Caki2 (cell line): ENCODE results near the gene SPSB1. TPM values are rescaled to one million over a fixed set of nuclear protein-coding genes. Genes with fewer than 3 reads are reported as not detected.
A peak's percentile ranks its signal among the peaks of the same experiment; 100 is the strongest.
"Not testable (repeated sequence)": the region's sequence is repeated elsewhere in the genome, so short reads cannot be mapped to it uniquely, and the experiment has no call there.

Experiments used
- DNase-seq: peaks from one replicate; pipeline ENCODE4 v3.0.0-alpha.2; 2015; ENCODE audit warnings: low read depth
- in situ Hi-C: cut with HindIII; loops from 2 replicates; pipeline ENCODE4 v1.10.0; 2016; ENCODE audit warnings: low sequenced_read_pairs, low pct_unique_long_range_greater_than_20kb, mixed read lengths
- total RNA-seq: library from RNA; depleted of rRNA; stranded (reverse); fragments of >200 nt; shearing (Covaris generic); gene quantifications from 2 replicates; pipeline ENCODE4 v1.2.3, GENCODE V29; 2014; ENCODE audit warnings: low replicate concordance

Gene SPSB1
- total RNA-seq, 1 experiment from 2014 or later: 32.9 TPM

DNA sequence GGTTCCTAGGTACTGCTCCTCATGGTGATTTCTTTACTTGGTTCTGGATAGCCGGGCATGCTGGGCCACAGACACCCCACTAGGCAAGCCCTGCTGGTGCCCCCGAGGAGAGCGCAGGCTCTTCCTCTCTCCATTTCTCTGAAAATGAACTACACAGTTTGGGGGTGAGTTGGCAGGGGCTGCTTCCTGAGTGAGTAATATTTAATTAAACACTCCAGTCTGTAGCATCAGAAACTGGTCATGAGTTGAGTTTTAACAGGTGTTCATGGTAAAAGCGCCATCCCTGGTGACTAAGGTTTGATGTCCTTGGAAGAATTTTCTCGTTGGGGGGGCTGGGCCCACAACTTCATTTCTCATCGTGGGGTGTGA, 1.7 kb downstream of the SPSB1 start:
- DNase-seq: peak; percentile 71
- in situ Hi-C loops: no loop called here

DNA sequence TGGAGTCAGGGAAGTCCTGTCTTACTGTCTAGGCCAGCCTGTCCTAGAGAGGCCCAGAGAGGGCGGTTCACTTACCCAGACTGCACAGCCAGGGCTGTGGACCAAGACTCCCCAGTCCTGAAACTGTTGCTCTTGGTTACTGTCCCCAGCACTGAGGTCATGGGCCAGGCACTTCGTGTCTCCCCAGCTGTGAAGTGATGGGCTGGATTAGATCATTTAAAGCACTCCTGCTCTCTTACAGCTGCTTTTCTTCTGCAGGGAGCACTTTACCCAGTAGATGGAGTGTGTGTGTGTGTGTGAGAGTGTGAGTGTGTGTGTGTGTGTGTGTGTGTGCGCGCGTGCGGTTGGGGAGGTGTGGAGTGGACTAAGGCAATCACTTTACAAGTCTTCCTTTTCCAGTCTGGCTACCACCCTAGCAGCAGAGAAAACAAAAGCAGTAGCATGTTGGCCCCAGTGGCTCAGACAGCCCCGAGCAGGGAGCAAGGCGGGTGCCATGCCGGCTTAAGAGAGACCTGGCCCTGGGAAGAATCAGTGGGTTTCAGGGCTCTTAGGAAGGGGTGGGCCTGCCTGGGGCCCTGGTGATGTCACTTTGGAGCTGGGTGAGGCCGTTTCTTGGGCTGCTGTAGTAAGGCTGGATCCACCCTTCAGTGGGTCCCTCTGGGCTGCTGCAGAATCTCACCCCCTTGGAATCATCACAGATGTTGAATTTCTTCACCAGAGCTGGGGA, 2.4 kb downstream of the SPSB1 start:
- in situ Hi-C loops: no loop called here
- DNase-seq: peak; percentile 83

DNA sequence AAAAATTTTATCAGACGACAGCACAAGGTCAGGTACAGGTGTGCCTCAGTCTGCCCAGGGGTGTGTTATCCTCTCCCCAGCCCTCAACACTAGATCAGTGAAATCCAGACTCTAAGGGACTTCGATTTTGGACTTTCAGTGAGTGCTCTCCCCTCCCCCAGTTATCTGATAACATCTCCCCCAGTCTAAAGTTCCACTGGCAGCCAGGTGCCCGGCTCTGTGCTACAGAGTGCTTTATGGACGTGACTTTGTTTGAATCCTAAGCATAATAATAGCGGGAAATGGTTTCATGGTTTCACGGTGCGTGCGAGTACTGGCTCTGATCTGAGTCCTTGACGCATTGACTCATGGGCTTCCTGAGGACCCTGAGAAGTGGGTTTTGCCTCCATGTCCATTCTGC, 3.2 kb downstream of the SPSB1 start:
- in situ Hi-C loops: no loop called here
- no peak for DNase-seq

GRCh38 chr1:9296850-9297249, 4.2 kb downstream of the SPSB1 start:
- in situ Hi-C loops: no loop called here
- no peak for DNase-seq

GRCh38 chr1:9297831-9298230, 5.1 kb downstream of the SPSB1 start:
- DNase-seq: no peak
- in situ Hi-C loops: no loop called here

GRCh38 chr1:9298282-9298681, 5.6 kb downstream of the SPSB1 start:
- DNase-seq: no peak
- in situ Hi-C loops: no loop called here

DNA sequence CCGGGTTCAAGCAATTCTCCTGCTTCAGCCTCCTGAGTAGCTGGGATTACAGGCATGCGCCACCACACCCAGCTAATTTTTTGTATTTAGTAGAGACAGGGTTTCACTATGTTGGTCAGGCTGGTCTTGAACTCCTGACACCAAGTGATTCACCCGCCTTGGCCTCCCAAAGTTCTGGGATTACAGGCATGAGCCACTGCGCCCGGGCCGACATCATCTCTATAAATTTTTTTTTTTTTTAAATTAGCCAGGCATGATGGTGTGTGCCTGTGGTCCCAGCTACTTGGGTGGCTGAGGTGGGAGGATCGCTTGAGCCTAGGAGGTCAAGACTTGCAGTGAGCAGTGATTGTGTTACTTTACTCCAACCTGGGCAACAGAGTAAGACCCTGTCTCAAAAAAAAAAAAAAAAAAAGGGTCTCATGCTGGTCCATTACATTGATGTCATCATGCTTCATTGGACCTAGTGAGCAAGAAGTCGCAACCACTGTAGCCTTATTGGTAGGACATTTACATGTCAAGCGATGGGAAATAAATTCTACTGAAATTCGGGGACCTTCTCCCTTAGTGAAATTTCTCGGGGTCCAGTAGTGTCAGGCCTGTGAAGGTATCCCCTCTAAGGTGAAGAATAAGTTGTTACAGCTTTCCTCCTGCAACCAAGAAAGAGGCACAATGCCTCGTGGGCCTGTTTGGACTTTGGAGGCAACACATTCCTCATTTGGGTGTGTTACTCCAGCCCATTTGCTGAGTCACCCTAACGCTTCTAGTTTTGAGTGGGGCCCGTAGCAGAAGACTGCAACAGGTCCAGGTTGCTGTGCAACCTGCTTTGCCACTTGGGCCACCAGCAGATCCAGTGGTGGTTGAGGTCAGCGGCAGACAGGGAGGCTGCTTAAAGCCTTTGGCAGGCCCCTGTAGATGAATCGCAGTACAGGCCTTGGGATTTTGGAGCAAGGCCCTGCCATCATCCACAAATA, 7.2 kb downstream of the SPSB1 start:
- in situ Hi-C loops: not testable (repeated sequence)
- peak; percentile 73 for DNase-seq

GRCh38 chr1:9300573-9300972, 7.9 kb downstream of the SPSB1 start:
- no peak for DNase-seq
- in situ Hi-C loops: no loop called here

- peak; percentile 92 for DNase-seq
- in situ Hi-C loops: no loop called here
Observed at GRCh38 chr1:9302745-9303524, 10.2 kb downstream of the SPSB1 start.

GRCh38 chr1:9303916-9304315, 11.2 kb downstream of the SPSB1 start:
- in situ Hi-C loops: no loop called here
- no peak for DNase-seq

- no peak for DNase-seq
- in situ Hi-C loops: no loop called here
Observed at GRCh38 chr1:9305216-9305615, 12.5 kb downstream of the SPSB1 start.

DNA sequence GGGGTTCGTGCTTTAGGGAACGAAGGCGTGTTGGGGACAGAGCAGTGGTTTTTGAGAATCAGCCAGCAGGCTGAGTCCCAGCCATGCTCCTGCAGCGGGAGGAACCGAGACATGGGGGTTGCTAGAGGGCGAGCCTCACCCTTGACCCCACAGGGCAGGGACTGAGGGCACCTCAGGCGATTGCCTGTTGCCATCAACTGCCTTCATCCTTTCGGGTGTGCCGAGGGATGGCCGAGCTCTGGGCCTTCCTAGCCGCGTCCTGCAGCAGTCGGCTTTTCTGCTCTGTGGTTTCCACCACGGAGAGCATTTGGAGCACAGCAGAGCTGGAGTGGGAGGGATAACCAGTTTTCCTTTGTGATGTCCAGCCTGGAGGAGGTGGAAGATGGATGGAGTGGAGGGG, 13.3 kb downstream of the SPSB1 start:
- in situ Hi-C loops: no loop called here
- DNase-seq: no peak

GRCh38 chr1:9307303-9307702, 14.6 kb downstream of the SPSB1 start:
- DNase-seq: no peak
- in situ Hi-C loops: no loop called here

- DNase-seq: no peak
- in situ Hi-C loops: no loop called here
Observed at GRCh38 chr1:9308236-9308785, 15.6 kb downstream of the SPSB1 start.

DNA sequence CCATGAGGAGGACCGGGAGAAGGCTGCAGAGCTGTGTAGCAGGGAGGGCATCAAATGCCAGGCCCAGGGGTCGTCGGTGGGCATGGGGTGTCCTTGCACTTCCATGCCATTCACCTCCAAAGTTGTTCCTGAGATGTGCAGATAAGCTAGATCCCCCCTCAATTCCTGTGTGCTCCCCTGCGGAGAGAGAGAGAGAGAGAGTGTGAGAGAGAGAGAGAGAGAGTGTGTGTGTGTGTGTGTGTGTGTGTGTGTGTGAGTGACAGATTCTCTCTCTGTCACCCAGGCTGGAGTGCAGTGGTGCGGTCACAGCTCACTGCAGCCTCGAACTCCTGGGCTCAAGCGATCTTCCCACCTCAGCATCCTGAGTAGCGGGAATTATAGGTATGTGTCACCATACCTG, 16.4 kb downstream of the SPSB1 start:
- no peak for DNase-seq
- in situ Hi-C loops: no loop called here

DNA sequence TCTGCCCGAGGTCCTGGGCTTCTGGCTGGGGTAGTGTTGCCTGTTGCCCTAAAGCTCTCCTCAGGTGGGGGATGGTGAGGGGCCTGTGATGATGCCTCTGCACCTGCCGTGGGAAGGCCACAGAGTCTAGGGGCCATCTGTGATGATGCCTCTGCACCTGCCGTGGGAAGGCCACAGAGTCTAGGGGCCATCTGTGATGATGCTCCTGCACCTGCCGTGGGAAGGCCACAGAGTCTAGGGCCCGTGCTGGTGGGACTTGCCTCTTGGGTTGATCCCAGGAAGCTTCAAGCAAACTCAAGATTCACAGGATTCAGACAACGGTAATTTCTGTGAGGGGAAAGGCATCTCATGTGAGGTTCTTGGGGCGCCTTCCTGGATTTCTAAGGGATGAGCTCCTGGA, 17.3 kb downstream of the SPSB1 start:
- in situ Hi-C loops: no loop called here
- DNase-seq: no peak

GRCh38 chr1:9311029-9311428, 18.3 kb downstream of the SPSB1 start:
- in situ Hi-C loops: no loop called here
- no peak for DNase-seq

- no peak for DNase-seq
- in situ Hi-C loops: no loop called here
Observed at GRCh38 chr1:9311479-9311878, 18.8 kb downstream of the SPSB1 start.
